SH-SY5Y (cell line): ENCODE results near the gene SPATA33.

Source experiments
- GATA2 ChIP-seq: IDR thresholded peaks from 2 replicates; pipeline ENCODE4 v1.6.1; 2011; ENCODE audit warnings: mild to moderate bottlenecking, low read depth, low read length
- GATA3 ChIP-seq: IDR thresholded peaks from 2 replicates; pipeline ENCODE4 v1.6.1; 2011; ENCODE audit warnings: low read depth, mild to moderate bottlenecking, low read length, moderate library complexity

SPATA33 gene

GRCh38 chr16:89657442-89658220 is at the start of gene SPATA33, which contains the start of gene CHMP1A:
SPATA33 (plus strand) TSS chr16:89657836; CDS start chr16:89657912, 76 bp downstream.
CHMP1A (minus strand) TSS chr16:89657708; CDS start chr16:89657588, 120 bp downstream.
- TF ChIP-seq GATA2: no peak

GRCh38 chr16:89607937-89608740 is 49.5 kb upstream of the SPATA33 start:
- TF ChIP-seq GATA3 (no peak), GATA2 (peak; percentile 63)

DNA sequence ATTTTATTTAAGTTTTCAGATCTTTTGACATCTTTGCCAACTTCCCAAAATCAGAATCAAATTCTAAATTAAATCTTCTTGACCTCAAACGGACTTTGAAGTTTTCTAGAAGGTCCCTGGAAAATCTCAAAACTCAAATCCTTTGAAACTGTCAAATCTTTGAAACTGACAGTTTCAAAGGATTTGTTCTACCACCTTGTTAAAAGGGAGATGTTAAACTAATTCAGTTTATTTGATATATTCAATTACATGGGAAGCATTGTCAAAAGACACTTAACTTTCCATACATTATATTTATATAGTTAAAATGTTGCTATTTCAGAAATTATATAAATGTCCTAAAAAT is 47.6 kb upstream of the SPATA33 start:
- no peak for TF ChIP-seq GATA3
- TF ChIP-seq GATA2: no peak

DNA sequence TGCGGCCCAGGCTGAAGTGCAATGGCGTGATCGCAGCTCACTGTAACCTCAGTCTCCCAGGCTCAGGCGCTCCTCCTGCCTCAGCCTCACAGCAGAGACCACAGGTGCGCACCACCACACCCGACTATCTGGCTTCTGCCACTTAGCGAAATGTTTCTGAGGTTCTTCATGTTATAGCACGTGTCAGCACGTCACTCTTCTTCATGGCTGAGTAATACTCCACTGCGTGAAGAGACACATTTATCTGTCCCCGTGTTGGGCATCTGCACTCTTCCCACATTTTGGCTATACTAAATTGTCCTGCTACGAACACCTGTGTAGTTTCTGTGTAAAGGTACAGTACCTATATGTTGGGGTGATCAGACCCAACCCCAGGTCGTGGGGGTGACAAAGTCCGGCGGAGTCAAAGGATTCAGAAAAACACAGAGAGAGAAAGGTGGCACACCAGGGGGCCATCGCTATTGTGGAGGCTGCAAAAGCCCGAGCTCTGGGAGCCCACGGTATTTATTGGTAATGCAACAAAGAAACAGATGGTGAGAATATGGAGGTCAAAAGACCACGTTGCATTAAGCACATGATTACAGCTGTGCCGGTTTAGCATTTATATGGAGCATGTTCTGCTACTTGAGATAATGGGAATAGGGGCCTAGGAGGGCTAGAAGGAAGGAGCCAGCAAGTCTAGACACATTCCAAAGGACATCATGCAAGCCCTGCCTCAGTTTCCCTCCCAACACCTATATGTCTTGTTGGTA is 45.0 kb upstream of the SPATA33 start:
- TF ChIP-seq GATA2: no peak
- no peak for TF ChIP-seq GATA3

GRCh38 chr16:89613231-89613953 is 44.2 kb upstream of the SPATA33 start, which contains the start of gene DPEP1:
DPEP1 (plus strand) TSS chr16:89613642; CDS start chr16:89630411, 16,769 bp downstream.
- no peak for TF ChIP-seq GATA3
- no peak for TF ChIP-seq GATA2

DNA sequence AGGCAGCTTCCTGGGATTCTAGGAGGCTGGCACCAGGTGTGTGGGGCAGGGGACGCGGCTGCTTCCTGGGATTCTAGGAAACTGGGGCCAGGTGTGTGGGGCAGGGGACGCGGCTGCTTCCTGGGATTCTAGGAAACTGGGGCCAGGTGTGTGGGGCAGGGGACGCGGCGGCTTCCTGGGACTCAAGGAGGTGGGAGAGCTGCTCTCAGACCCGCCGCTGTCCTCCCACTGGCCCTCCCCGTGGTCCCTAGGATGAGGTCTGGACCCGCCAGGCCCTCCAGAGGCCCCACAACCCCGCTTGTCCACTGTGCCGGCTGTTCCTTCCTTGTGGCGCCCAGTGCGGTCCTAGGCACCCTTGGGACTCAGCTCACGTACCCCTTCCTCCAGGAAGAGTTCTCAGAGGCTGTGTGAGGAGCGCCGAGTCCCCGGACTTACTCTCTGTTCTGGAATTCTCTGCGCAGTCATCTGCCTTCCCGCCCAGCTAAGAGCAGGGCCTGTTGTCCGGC is 43.6 kb upstream of the SPATA33 start:
- TF ChIP-seq GATA3 (no peak), GATA2 (no peak)

GRCh38 chr16:89615176-89615575 is 42.5 kb upstream of the SPATA33 start:
- TF ChIP-seq GATA3 (no peak), GATA2 (no peak)

GRCh38 chr16:89615596-89616090 is 42.0 kb upstream of the SPATA33 start:
- no peak for TF ChIP-seq GATA3

DNA sequence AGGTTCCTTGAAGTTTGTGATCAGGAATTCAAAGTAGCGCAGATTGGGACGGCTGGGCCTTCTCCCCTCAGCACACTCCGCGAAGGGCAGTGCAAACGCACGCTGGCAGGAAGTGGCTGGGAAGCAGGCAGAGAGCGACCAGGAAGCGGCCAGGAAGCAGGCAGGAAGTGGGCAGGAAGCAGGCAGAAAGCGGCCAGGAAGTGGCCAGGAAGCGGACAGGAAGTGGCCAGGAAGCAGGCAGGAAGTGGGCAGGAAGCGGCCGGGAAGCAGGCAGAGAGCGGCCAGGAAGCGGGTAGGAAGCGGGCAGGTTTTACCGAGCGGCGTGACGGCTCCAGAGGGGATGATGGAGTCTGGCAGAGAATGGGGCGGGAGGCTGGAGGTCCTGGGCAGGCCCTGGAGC is 41.0 kb upstream of the SPATA33 start:
- no peak for TF ChIP-seq GATA3

DNA sequence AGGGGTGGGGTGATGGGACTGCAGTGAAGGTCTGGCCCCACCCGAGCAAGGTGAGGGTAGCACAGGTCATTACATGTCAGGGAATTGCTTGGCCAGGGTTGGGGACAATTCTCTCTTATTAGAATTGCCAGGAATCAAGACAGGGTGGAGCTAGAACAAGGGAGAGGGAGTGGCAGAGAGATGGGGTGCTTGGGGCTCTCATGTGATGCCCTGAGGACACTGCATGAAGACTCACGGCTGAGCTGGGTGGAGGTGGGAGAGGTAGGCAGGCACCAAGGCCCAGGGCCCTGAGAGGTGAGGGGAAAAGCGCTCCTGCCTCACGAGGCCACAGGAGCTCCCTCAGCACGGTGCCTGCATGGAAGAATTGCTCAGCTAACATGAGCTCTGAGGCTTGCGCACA is 40.6 kb upstream of the SPATA33 start:
- TF ChIP-seq GATA3: no peak
- no peak for TF ChIP-seq GATA2

- TF ChIP-seq GATA3 (no peak), GATA2 (no peak)
Measured at GRCh38 chr16:89618109-89618998, 39.3 kb upstream of the SPATA33 start.

DNA sequence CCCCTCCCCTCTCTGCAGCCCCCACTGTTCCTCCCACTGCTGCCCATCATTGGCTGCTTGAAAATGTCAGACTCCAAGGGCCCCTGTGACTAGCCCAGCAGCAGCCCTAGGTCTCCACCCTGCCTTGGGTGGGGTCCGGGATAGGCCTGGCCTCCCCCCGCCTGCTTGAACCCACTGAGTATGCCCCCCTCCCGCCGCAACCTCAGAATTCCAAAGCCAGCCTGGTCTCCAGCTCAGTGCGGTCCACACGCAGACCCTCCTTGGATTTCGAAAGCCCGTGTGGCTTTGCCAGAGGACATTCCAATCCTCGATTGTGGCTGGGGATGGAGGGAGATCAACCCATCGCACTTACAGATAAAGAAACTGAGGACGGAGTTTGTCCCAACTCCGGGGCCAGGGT is 37.8 kb upstream of the SPATA33 start:
- no peak for TF ChIP-seq GATA2
- no peak for TF ChIP-seq GATA3

- TF ChIP-seq GATA2 (no peak), GATA3 (no peak)
Measured at GRCh38 chr16:89620406-89620841, 37.2 kb upstream of the SPATA33 start.
